IMR-90 (cell line): ENCODE results near the gene CNTRL. TPM values are rescaled to one million over a fixed set of nuclear protein-coding genes. Genes with fewer than 3 reads are reported as not detected.

ENCODE experiments used
- ATAC-seq: fragments of 200-7000 bp; cut with Tn5 transposase; 2 replicates; pipeline ENCODE4 v1.9.1; 2020; ENCODE audit warnings: low read depth, mild to moderate bottlenecking, moderate library complexity
- BruUV-seq: library from RNA; stranded (reverse); fragments of 400-500 nt; replicated peaks from 2 replicates; lab custom pipeline; 2021; lab: Mats Ljungman, UMichigan
- CTCF ChIA-PET: fragments of 300-600 bp; formaldehyde crosslinking; extraction: SDS; loops from one replicate; lab custom pipeline; 2021; ENCODE audit warnings: antibody characterized with exemption; lab: Yijun Ruan, JAX
- POLR2A ChIA-PET: fragments of 300-600 bp; sonication (Branson Sonifier 250); formaldehyde crosslinking; loops from one replicate; lab custom pipeline; 2022; ENCODE audit warnings: antibody characterized with exemption; ENCODE audit not compliant: unreplicated experiment; lab: Charles Lee
- DNase-seq: peaks from one replicate; pipeline ENCODE4 v3.0.0; 2013
- H2AFZ ChIP-seq: replicated peaks from 2 replicates; pipeline ENCODE3; 2013; ENCODE audit warnings: low read length, mild to moderate bottlenecking; ENCODE audit not compliant: poor library complexity
- H2AK5ac ChIP-seq: 2 replicates; pipeline ENCODE4 v1.6.1; 2013; ENCODE audit warnings: low read depth, low read length, inconsistent platforms
- H2AK9ac ChIP-seq: replicated peaks from 2 replicates; pipeline ENCODE3; 2013; ENCODE audit warnings: mild to moderate bottlenecking, low read depth, low read length, moderate library complexity; ENCODE audit not compliant: poor library complexity
- H2BK120ac ChIP-seq: 2 replicates; pipeline ENCODE4 v1.6.1; 2013; ENCODE audit warnings: low read depth, low read length, inconsistent platforms
- H2BK15ac ChIP-seq: 3 replicates; pipeline ENCODE4 v1.6.1; 2013; ENCODE audit warnings: low read depth, low read length, inconsistent platforms
- H2BK20ac ChIP-seq: 2 replicates; pipeline ENCODE4 v1.6.1; 2013; ENCODE audit warnings: low read depth, mild to moderate bottlenecking, inconsistent platforms, low read length, moderate library complexity
- H2BK5ac ChIP-seq: 2 replicates; pipeline ENCODE4 v1.6.1; 2013; ENCODE audit warnings: mild to moderate bottlenecking, low read depth, low read length, inconsistent platforms; ENCODE audit not compliant: poor library complexity, severe bottlenecking
- H3K14ac ChIP-seq: replicated peaks from 2 replicates; pipeline ENCODE4 v1.6.1; 2013; ENCODE audit warnings: low read depth, low read length, inconsistent platforms
- H3K18ac ChIP-seq: 2 replicates; pipeline ENCODE4 v1.6.1; 2013; ENCODE audit warnings: low read depth, low read length, control low read depth
- H3K23ac ChIP-seq: 2 replicates; pipeline ENCODE4 v1.6.1; 2013; ENCODE audit warnings: low read depth, low read length, inconsistent platforms
- H3K27ac ChIP-seq: 2 replicates; pipeline ENCODE4 v1.5.1; 2013; ENCODE audit warnings: mild to moderate bottlenecking, control low read depth, low read length; ENCODE audit not compliant: insufficient read depth
- H3K27me3 ChIP-seq: 2 replicates; pipeline ENCODE4 v1.6.1; 2013; ENCODE audit warnings: low read length; ENCODE audit not compliant: control insufficient read depth, insufficient read depth
- H3K36me3 ChIP-seq: 2 replicates; pipeline ENCODE4 v1.6.1; 2013; ENCODE audit warnings: low read length, mixed read lengths; ENCODE audit not compliant: control insufficient read depth, insufficient read depth
- H3K4ac ChIP-seq: 2 replicates; pipeline ENCODE4 v1.6.1; 2013; ENCODE audit warnings: low read depth, low read length, inconsistent platforms
- H3K4me1 ChIP-seq: 2 replicates; pipeline ENCODE4 v1.6.1; 2013; ENCODE audit warnings: low read length, mixed read lengths; ENCODE audit not compliant: control insufficient read depth, insufficient read depth
- H3K4me2 ChIP-seq: 2 replicates; pipeline ENCODE4 v1.6.1; 2013; ENCODE audit warnings: low read depth, mild to moderate bottlenecking, control low read depth, low read length, moderate library complexity
- H3K4me3 ChIP-seq: 2 replicates; pipeline ENCODE4 v1.5.1; 2013; ENCODE audit warnings: low read depth, mild to moderate bottlenecking, control low read depth, low read length, moderate library complexity; ENCODE audit not compliant: insufficient read depth
- H3K56ac ChIP-seq: 2 replicates; pipeline ENCODE4 v1.6.1; 2013; ENCODE audit warnings: low read length, inconsistent platforms; ENCODE audit not compliant: insufficient read depth; ENCODE audit errors: extremely low read depth
- H3K79me1 ChIP-seq, 2 experiments: 2 replicates each; pipeline ENCODE4 v1.6.1; 2013; ENCODE audit warnings: low read length in 2 of 2, inconsistent platforms in 1 of 2, low read depth in 1 of 2
- H3K9ac ChIP-seq: 2 replicates; pipeline ENCODE4 v1.6.1; 2013; ENCODE audit warnings: low read depth, low read length, control low read depth
- H3K9me1 ChIP-seq: 2 replicates; pipeline ENCODE4 v1.6.1; 2013; ENCODE audit warnings: low read length, inconsistent platforms; ENCODE audit not compliant: insufficient read depth
- H3K9me3 ChIP-seq: 2 replicates; pipeline ENCODE4 v1.6.1; 2013; ENCODE audit warnings: low read length; ENCODE audit not compliant: control insufficient read depth, insufficient read depth
- H4K20me1 ChIP-seq: 2 replicates; pipeline ENCODE4 v1.6.1; 2013; ENCODE audit warnings: low read length, inconsistent platforms; ENCODE audit not compliant: insufficient read depth
- H4K5ac ChIP-seq: 2 replicates; pipeline ENCODE4 v1.6.1; 2013; ENCODE audit warnings: mild to moderate bottlenecking, low read depth, low read length, control low read depth
- H4K8ac ChIP-seq, 2 experiments: 2 replicates each; pipeline ENCODE4 v1.6.1; 2013; ENCODE audit warnings: low read depth in 2 of 2, low read length in 2 of 2, control low read depth in 1 of 2, inconsistent platforms in 1 of 2
- H4K91ac ChIP-seq: 2 replicates; pipeline ENCODE4 v1.6.1; 2013; ENCODE audit warnings: low read depth, low read length, inconsistent platforms; ENCODE audit not compliant: insufficient read depth
- CHD1 ChIP-seq: IDR thresholded peaks from 2 replicates; pipeline ENCODE4 v1.6.1; 2012; ENCODE audit warnings: low read depth, low read length, improper control_type of control experiment
- CTCF ChIP-seq: conservative IDR thresholded peaks from 2 replicates; pipeline ENCODE4 v1.5.1; 2012; ENCODE audit warnings: mild to moderate bottlenecking, low read depth, low read length, improper control_type of control experiment
- MAFK ChIP-seq: IDR thresholded peaks from 2 replicates; pipeline ENCODE4 v1.6.1; 2012; ENCODE audit warnings: low read depth, low read length, improper control_type of control experiment
- RFX5 ChIP-seq: IDR thresholded peaks from 2 replicates; pipeline ENCODE4 v1.8.0; 2012; ENCODE audit warnings: low read depth, mild to moderate bottlenecking, low read length, moderate library complexity
- SMC3 ChIP-seq: fragments of 150-350 bp; IDR thresholded peaks from 2 replicates; pipeline ENCODE4 v1.6.1; 2016; ENCODE audit warnings: low read depth, mild to moderate bottlenecking, antibody characterized with exemption, low read length, moderate library complexity
- USF2 ChIP-seq: fragments of 150-350 bp; IDR thresholded peaks from 2 replicates; pipeline ENCODE4 v1.6.1; 2017; ENCODE audit warnings: mild to moderate bottlenecking, antibody characterized with exemption, low read length, low read depth
- WGBS, 2 experiments: methylation state at CpG; one replicate each; pipeline versions ENCODE4 v1.1.5 to v1.1.7; 2013; ENCODE audit warnings: missing lambda C conversion rate in 2 of 2; ENCODE audit not compliant: insufficient read length in 1 of 2; ENCODE audit errors: extremely low coverage in 2 of 2; 5-methylcytosine and 5-hydroxymethylcytosine counted together
- dilution Hi-C: fragments of 300-500 bp; cut with HindIII; formaldehyde crosslinking; loops from one replicate; pipeline ENCODE4 v1.14.3; 2018; ENCODE audit warnings: low sequenced_read_pairs; ENCODE audit not compliant: unreplicated experiment
- in situ Hi-C: fragments of 300-500 bp; cut with MboI; formaldehyde crosslinking; loops from 3 replicates; pipeline ENCODE4 v1.14.3; 2019; ENCODE audit warnings: low sequenced_read_pairs, inconsistent platforms, mixed read lengths
- intact Hi-C: fragments of 100-400 bp; cut with micrococcal nuclease; formaldehyde crosslinking; loops from 2 replicates; pipeline ENCODE4 v1.10.0; 2022
- polyA plus RNA-seq, 3 experiments: library from polyadenylated mRNA; depleted of rRNA; stranded (reverse); fragments of >200 nt; gene quantifications; 2 replicates each; pipeline ENCODE4 v1.2.3, GENCODE V29; 2012; ENCODE audit warnings: low replicate concordance in 1 of 3
- total RNA-seq: library from RNA; depleted of rRNA; stranded (reverse); fragments of >200 nt; gene quantifications from 2 replicates; pipeline ENCODE4 v1.2.3, GENCODE V29; 2012
- TF ChIP-seq, protein P1 (sequence below): fragments of 150-350 bp; IDR thresholded peaks from 2 replicates; pipeline ENCODE4 v1.6.1; 2016; ENCODE audit warnings: low read depth, mild to moderate bottlenecking, low read length, moderate library complexity, borderline replicate concordance

Gene CNTRL
- total and polyA plus RNA-seq, 2 of the 4 experiments (the other 2 are of a cell fraction) = 4.5 to 7.3 TPM

DNA sequence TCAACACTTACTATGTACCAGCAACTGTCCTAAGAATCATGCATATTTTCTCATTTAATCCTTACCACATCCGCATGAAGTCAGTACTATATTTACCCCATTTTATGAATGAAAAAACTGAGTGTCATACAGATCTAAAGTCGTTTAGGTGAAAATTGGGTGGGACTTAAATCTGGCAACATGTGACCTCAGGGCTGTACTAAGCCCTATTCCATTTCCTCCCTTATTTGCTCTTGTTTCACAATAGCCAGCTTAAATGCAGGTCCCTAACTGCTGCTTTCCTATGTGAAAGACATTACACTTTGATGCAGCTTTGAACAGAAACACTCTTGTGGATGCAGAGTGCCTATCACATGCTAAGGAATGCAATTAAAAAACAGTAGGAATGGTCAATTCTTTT lies 129.4 kb downstream of the CNTRL start:
- H2AK5ac ChIP-seq = no peak overlapping the region
- BruUV-seq = no TSS peak
- no peak overlapping the region for H2AFZ ChIP-seq
- no peak overlapping the region for H3K14ac ChIP-seq
- H3K4me1 ChIP-seq = peaks cover 5% of the 10 kb centered on the region
- H2AK9ac ChIP-seq = no peak overlapping the region
- peaks cover 4% of the 10 kb centered on the region for H3K9me1 ChIP-seq
- peaks cover 23% of the 10 kb centered on the region for H4K20me1 ChIP-seq
- H2BK5ac ChIP-seq = no peak overlapping the region
- H3K4me2 ChIP-seq = no peak overlapping the region
- intact Hi-C loops (no loop called here), in situ Hi-C loops (no loop called here), dilution Hi-C loops (no loop called here)
- H3K4me3 ChIP-seq = no peak overlapping the region
- no peak overlapping the region for H2BK120ac ChIP-seq
- CTCF ChIA-PET = no interaction called here
- no peak overlapping the region for H4K91ac ChIP-seq
- no peaks in the 10 kb centered on the region for H3K27me3 ChIP-seq
- POLR2A ChIA-PET = no interaction called here
- H3K23ac ChIP-seq = no peak overlapping the region
- H3K9me3 ChIP-seq = no peaks in the 10 kb centered on the region
- no peak overlapping the region for H3K56ac ChIP-seq
- H3K18ac ChIP-seq = no peak overlapping the region
- no peaks in the 10 kb centered on the region for H3K36me3 ChIP-seq
- ATAC-seq (no peak), DNase-seq (no peak)
- H2BK15ac ChIP-seq = no peak overlapping the region
- H4K8ac ChIP-seq = no peak overlapping the region
- TF ChIP-seq USF2 (no peak), RFX5 (no peak), MAFK (no peak), CHD1 (no peak), SMC3 (no peak), CTCF (no peak)
- TF ChIP-seq, protein P1, sequence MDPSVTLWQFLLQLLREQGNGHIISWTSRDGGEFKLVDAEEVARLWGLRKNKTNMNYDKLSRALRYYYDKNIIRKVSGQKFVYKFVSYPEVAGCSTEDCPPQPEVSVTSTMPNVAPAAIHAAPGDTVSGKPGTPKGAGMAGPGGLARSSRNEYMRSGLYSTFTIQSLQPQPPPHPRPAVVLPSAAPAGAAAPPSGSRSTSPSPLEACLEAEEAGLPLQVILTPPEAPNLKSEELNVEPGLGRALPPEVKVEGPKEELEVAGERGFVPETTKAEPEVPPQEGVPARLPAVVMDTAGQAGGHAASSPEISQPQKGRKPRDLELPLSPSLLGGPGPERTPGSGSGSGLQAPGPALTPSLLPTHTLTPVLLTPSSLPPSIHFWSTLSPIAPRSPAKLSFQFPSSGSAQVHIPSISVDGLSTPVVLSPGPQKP = no peak
- no CpG with 5 or more reads among the region's 2 CpGs for WGBS, 2 experiments
- no peak overlapping the region for H3K4ac ChIP-seq
- no peak overlapping the region for H4K5ac ChIP-seq
- no peak overlapping the region for H3K27ac ChIP-seq
- H3K9ac ChIP-seq = no peak overlapping the region
- H2BK20ac ChIP-seq = no peak overlapping the region
- H3K79me1 ChIP-seq = peaks cover 4 to 15% of the 10 kb centered on the region in 2 experiments; a peak in 3 of 4 replicates
